Lung (tissue), 12 donors: ENCODE results near the gene TMEM237. TPM values are rescaled to one million over a fixed set of nuclear protein-coding genes. Genes with fewer than 3 reads are reported as not detected.

Source experiments
- ATAC-seq: fragments of 200-7000 bp; cut with Tn5 transposase; one replicate; pipeline ENCODE4 v1.9.1; 2020; ENCODE audit warnings: moderate number of reproducible peaks; ENCODE audit not compliant: insufficient read depth, low FRiP score
- DNase-seq, 3 donors: peaks; one replicate each; pipeline ENCODE4 v3.0.0-alpha.2; 2013 to 2017
- H3K27ac ChIP-seq, 2 donors: one replicate each; pipeline ENCODE4 v1.5.1; 2013; ENCODE audit warnings: mild to moderate bottlenecking in 2 of 2, moderate library complexity in 2 of 2, control low read depth in 1 of 2, inconsistent platforms in 1 of 2, low read depth in 1 of 2, low read length in 1 of 2
- H3K27me3 ChIP-seq, 3 donors: one replicate each; pipeline ENCODE4 v1.5.1; 2013; ENCODE audit warnings: low read length in 2 of 3; ENCODE audit not compliant: control insufficient read depth in 3 of 3, insufficient read depth in 3 of 3
- H3K36me3 ChIP-seq, 4 donors: one replicate each; pipeline ENCODE4 v1.5.1; 2013; ENCODE audit warnings: low read length in 4 of 4, mild to moderate bottlenecking in 1 of 4, moderate library complexity in 1 of 4; ENCODE audit not compliant: control insufficient read depth in 4 of 4, insufficient read depth in 4 of 4
- H3K4me1 ChIP-seq, 5 donors: one replicate each; pipeline ENCODE4 v1.5.1; 2013; ENCODE audit warnings: low read length in 5 of 5, mild to moderate bottlenecking in 2 of 5, moderate library complexity in 1 of 5; ENCODE audit not compliant: control insufficient read depth in 5 of 5, insufficient read depth in 5 of 5
- H3K4me3 ChIP-seq: one replicate; pipeline ENCODE4 v1.5.1; 2013; ENCODE audit warnings: mild to moderate bottlenecking, control low read depth, moderate library complexity
- H3K9ac ChIP-seq, 2 donors: one replicate each; pipeline ENCODE4 v1.5.1; 2013; ENCODE audit warnings: low read length in 2 of 2, control low read depth in 1 of 2; ENCODE audit not compliant: insufficient read depth in 1 of 2
- H3K9me3 ChIP-seq, 4 donors: one replicate each; pipeline ENCODE4 v1.5.1; 2013; ENCODE audit warnings: low read length in 3 of 4, mild to moderate bottlenecking in 1 of 4, moderate library complexity in 1 of 4; ENCODE audit not compliant: control insufficient read depth in 4 of 4, insufficient read depth in 3 of 4
- WGBS, 2 donors: extraction: QIAGEN DNeasy Blood & Tissue Kit; methylation state at CpG; one replicate each; pipeline ENCODE4 v1.1.7; 2013; 5-methylcytosine and 5-hydroxymethylcytosine counted together
- polyA plus RNA-seq, 2 donors: library from polyadenylated mRNA; stranded (reverse); fragments of 200-250 nt; gene quantifications; one replicate each; pipeline ENCODE4 v1.2.1, GENCODE V29; 2013
- total RNA-seq, 2 donors: library from RNA; depleted of rRNA in 1 of 2; stranded (reverse); fragments of >200 nt in 1 of 2; gene quantifications; one replicate each; pipeline ENCODE4 v1.2.1, GENCODE V29; 2014 to 2021
- TF ChIP-seq, protein P1 (sequence below): IDR thresholded peaks from 2 replicates; pipeline ENCODE4 v1.5.1; 2012; ENCODE audit warnings: mild to moderate bottlenecking; ENCODE audit errors: control extremely low read depth, extremely low read depth
- donor health status: control.
- donor health status: control.
- donor health status: Bipolar disorder and iron deficiency.
- donor health status: healthy.
- donor health status: DM: yes; HTN: yes; CAD: no.

Gene TMEM237
- total and polyA plus RNA-seq, 4 donors, result 7.0 to 27.5 (median 11.6) TPM

DNA sequence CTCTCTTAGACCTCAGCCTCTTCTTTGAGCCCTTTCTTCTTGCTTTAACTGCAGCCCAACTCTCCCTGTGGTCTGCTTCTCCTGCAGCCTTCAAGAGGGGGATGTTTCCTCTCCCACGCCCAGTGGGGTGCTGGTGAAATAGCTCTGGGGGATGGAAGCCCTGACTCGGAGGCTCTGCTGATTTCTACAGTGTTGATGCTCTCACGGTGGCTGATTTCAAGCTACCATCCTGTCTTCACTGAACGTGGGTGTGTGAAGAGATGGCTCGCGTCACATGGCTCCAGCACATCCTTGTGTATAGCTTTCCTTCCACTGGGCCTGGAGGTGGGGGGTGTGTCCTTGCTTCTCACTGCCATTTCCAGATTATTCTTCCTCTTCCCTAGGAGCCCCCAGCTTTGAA, 35.1 kb upstream of the TMEM237 start:
- ATAC-seq (no peak), DNase-seq (no peak)
- 76 to 78% methylated on average over 6 of the region's 6 CpGs for WGBS, 2 donors
- no peaks in the 10 kb centered on the region for H3K36me3 ChIP-seq
- H3K4me1 ChIP-seq, result no peaks in the 10 kb centered on the region
- H3K27me3 ChIP-seq, result no peaks in the 10 kb centered on the region
- no peak overlapping the region for H3K4me3 ChIP-seq
- TF ChIP-seq, protein P1, sequence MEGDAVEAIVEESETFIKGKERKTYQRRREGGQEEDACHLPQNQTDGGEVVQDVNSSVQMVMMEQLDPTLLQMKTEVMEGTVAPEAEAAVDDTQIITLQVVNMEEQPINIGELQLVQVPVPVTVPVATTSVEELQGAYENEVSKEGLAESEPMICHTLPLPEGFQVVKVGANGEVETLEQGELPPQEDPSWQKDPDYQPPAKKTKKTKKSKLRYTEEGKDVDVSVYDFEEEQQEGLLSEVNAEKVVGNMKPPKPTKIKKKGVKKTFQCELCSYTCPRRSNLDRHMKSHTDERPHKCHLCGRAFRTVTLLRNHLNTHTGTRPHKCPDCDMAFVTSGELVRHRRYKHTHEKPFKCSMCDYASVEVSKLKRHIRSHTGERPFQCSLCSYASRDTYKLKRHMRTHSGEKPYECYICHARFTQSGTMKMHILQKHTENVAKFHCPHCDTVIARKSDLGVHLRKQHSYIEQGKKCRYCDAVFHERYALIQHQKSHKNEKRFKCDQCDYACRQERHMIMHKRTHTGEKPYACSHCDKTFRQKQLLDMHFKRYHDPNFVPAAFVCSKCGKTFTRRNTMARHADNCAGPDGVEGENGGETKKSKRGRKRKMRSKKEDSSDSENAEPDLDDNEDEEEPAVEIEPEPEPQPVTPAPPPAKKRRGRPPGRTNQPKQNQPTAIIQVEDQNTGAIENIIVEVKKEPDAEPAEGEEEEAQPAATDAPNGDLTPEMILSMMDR, result no peak
- no peak overlapping the region for H3K27ac ChIP-seq
- H3K9me3 ChIP-seq, result no peaks in the 10 kb centered on the region
- H3K9ac ChIP-seq, result no peak overlapping the region

DNA sequence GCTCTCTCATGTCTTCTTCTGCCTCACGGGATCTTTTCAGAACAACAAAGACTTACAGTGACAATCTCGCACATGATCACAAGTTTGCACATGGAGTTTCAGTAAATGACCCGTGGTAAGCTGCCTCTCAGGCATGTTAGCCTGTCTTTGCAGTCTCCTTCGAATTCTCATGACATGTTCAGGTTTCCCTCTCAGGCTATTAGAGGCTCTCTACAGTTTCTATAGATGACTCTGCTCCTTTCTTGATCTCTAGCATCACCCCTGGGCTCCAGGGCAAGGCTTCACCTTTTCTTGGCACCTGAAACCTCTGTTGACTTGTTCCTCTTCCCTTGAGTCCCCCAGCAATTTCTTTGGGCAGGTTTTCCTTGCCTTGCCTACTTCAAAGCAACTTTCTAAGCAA, 32.2 kb upstream of the TMEM237 start:
- DNase-seq, result no peak
- H3K4me1 ChIP-seq, result no peaks in the 10 kb centered on the region
- H3K4me3 ChIP-seq, result no peak overlapping the region
- H3K9me3 ChIP-seq, result no peaks in the 10 kb centered on the region
- H3K27me3 ChIP-seq, result no peaks in the 10 kb centered on the region
- no peak overlapping the region for H3K9ac ChIP-seq
- no peaks in the 10 kb centered on the region for H3K36me3 ChIP-seq
- ATAC-seq, result no peak
- TF ChIP-seq, protein P1, result no peak
- H3K27ac ChIP-seq, result no peak overlapping the region
- 82 to 89% methylated on average over 4 of the region's 4 CpGs for WGBS, 2 donors

DNA sequence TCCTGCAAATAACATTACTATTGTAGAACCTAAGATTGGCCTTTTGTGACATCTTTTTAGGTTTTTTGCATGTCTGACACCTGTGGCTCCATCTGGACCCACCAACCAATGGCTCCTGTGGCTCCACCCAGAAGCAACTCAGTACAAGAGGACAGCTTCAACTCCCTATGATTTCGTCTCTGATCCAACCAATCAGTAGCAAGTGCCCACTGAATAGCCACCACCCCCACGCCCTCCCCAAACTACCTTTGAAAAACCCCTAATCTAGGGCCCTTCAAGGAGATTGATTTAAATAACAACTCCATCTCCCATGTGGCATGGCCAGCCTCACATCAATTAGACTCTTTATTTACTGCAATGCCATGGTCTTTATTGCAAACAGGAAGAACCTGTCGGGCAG, 31.5 kb upstream of the TMEM237 start:
- TF ChIP-seq, protein P1, result no peak
- DNase-seq, result no peak
- no peaks in the 10 kb centered on the region for H3K27me3 ChIP-seq
- no peak for ATAC-seq
- no peaks in the 10 kb centered on the region for H3K36me3 ChIP-seq
- no peaks in the 10 kb centered on the region for H3K4me1 ChIP-seq
- 84 to 93% methylated on average over 3 of the region's 3 CpGs for WGBS, 2 donors
- no peaks in the 10 kb centered on the region for H3K9me3 ChIP-seq
- no peak overlapping the region for H3K27ac ChIP-seq
- no peak overlapping the region for H3K4me3 ChIP-seq
- H3K9ac ChIP-seq, result no peak overlapping the region

DNA sequence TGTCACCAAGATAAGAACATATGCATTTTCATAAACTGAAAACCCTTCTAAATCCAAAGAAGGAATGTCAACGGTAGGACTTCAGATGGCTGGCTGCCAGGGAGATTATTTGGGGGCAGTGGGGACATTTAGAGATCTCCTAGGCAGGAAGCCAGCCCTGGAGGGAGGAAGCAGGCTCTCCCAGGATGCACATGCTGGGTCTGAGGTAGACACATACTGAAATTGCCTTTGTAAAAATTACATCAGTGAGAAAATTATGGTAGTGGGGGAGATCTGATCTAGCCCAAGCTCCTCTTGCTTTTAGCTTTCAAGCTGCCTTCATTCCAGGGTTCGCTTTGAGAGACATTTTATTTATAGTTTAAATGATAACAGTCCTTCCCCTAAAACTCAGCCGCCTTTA, 31.0 kb upstream of the TMEM237 start:
- no peak overlapping the region for H3K4me3 ChIP-seq
- H3K27me3 ChIP-seq, result no peaks in the 10 kb centered on the region
- TF ChIP-seq, protein P1, result no peak
- H3K4me1 ChIP-seq, result no peaks in the 10 kb centered on the region
- ATAC-seq (no peak), DNase-seq (no peak)
- H3K9me3 ChIP-seq, result no peaks in the 10 kb centered on the region
- WGBS, 2 donors, result 66 to 72% methylated on average over 3 of the region's 3 CpGs
- H3K9ac ChIP-seq, result no peak overlapping the region
- H3K36me3 ChIP-seq, result no peaks in the 10 kb centered on the region
- H3K27ac ChIP-seq, result no peak overlapping the region
